DMS153 treated with DMSO at 0.1 percent for 48 hours (cell line): Measurements from ENCODE around the gene ALOX5AP.
A peak's percentile ranks its signal among the peaks of the same experiment; 100 is the strongest.

Source experiments
- DNase-seq: peaks from one replicate; lab custom pipeline; 2025; ENCODE audit not compliant: unreplicated experiment; lab: John Stamatoyannopoulos, UW

ALOX5AP gene

GRCh38 chr13:30735025-30735871 is at the start of gene ALOX5AP:
TSS of gene ALOX5AP (plus strand) at chr13:30735543. CDS start at chr13:30735606, 63 bp downstream.
- no peak for DNase-seq

DNA sequence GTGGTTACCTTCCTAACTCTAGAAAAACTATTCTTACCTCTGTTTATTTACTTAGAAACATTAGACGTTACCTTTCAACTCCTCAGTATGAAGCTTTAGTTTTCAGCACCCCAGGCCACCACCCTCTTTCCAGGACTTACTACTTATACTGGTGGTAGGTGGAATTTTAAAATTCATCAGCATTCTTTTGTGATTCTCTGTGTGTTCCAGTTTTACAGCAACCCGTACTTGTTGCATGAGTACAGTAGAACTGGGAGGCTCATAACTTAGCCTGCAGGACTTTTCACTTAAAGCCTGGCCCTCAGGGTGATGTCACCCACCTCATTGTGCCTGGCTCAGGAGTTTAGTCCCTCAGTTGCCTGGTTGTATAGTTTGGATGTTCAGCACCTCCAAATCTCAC is 49.4 kb upstream of the ALOX5AP start:
- no peak for DNase-seq

GRCh38 chr13:30687601-30688000 is 47.7 kb upstream of the ALOX5AP start:
- DNase-seq: no peak

DNA sequence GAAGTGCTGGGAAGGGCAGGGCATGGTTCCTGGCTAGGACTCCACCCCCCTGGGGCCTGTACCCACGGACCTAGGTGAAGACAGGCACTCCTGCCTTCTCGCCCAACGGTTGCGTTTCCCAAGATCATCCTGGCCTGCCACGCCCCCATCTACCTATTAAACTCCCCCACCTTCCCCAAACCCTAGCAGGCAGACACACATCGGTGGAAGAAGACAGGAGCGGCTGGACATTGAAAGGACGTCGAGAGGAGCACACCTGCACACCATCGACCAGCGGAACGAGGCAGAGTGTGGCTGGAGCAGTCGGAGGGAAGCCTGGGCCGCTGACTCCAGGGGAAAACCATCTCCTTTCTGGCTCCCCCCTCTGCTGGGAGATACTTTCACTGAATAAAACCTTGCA is 45.6 kb upstream of the ALOX5AP start:
- no peak for DNase-seq

DNA sequence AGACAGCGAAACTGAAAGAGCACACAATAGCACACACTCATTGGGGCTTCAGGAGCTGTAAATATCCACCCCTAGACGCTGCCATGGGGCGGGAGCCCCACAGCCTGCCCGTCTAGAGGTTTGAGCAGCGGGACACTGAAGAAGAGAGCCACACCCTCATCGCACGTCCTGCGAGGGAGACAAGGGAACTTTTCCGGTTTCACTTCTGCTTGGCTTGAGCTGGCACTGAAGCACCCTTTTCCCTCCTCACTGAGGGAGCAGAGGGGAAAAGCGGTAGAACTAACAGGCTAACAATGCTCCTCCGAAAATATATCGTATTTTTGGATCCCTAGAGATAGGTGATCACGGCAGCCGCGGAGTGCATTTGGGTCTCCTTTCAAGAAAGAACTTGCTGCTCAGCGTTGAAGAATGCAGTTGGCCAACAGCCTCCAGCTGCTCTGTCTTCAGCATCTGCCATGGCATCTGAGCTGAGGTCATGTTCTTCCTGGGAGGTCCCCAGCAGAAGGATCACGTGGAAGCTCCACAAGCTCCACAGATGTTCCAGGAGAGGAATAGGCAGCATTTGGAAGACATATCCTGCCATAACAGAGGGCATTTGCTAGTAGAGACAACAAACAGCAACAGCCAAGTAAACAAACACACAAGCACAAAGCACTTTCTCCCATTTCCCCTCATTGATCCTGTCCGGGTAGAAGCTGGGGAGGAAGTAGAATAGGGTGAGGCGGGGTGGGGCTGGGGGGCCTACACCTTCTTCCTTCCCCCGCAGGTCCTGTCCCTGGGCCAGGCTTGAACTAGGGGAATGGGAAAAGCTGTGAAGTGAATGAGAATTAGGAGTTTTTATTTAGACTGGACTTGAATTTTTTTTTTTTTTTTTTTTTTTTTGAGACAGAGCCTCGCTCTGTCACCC is 44.8 kb upstream of the ALOX5AP start:
- DNase-seq: peak; percentile 71

- DNase-seq: no peak
These were observed 43.2 kb upstream of the ALOX5AP start for GRCh38 chr13:30692113-30692512.

- DNase-seq: no peak
These were observed 38.8 kb upstream of the ALOX5AP start for GRCh38 chr13:30696278-30697176.

DNA sequence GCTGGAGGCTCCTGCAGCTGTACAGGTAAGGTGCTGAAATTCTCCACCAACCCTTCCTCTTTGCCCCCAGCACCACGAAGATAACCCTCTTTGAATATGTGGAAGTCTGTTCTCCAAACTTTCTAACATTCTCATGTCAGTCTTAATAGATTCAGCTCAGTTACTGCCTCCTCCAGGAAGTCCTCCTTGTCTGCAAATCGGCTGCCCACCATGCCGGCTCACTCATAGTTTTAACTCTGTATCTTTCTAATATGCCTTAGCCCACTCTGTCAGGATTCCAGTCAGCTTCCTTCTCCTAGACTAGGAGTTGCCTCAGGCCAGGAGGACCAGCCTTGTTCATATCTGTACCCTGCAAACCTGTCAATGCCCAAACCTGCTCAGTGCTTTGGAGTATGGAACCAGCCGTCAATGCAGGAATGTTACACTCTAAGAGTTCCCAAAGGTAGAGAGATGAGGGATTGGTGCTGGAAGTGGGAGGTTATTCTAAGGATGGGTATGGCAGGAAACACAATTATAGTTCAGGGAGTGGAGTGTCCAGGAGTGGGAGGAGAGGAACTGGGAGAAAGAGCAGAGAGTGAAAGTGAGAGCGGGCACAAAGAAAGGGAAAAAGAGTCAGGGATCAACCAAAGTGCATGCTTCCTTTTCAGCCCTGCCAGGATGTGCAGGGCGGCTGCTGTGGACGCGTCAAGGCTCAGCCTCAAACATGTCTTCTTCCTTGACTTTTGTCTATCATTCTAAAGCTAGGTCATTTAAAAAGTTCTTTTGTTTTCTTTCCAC is 38.0 kb upstream of the ALOX5AP start:
- no peak for DNase-seq

- no peak for DNase-seq
These were observed 37.3 kb upstream of the ALOX5AP start for GRCh38 chr13:30697996-30698401.

DNA sequence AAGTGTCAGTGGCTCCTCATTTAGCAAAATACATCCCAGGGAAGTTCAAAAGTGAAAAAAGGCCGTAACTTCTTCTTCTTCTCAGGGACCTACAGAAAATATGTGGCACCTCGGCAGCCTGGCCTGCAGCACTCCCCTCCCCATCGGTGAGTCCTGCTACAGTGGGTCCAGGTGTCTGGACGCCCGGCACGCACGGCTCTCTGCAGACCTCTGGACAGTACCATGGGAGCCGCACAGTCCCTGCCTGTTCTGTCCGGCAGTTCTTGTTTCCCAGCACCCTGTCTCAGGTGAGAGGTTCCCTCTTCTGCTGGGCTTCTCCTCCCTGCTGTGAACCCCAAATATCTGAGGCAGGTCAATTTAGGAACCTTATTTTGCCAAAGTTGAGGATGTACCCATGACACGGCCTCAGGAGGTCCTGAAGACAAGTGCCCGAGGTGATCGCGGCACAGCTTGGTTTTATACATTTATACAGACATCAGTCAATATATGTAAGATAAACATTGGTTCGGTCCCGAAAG is 36.8 kb upstream of the ALOX5AP start:
- DNase-seq: no peak

DNA sequence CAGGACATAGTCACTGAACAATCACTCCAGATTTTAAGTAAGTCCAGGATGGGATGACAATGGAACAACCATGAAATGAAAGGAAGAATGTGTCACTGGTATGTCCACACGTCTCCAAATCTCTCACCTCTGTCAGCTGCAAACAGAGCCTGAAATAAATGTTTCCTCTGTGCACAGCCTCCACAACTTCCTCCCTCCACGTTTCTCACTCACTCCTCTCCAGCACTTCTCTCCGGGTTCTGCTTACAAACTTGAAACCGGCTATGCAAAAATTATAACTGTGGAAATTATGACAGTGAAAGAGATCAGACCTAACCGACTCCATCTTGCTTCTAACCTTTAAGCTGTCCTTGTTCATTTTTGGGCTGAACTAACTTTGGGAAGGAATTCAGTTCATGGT is 35.0 kb upstream of the ALOX5AP start:
- no peak for DNase-seq

DNA sequence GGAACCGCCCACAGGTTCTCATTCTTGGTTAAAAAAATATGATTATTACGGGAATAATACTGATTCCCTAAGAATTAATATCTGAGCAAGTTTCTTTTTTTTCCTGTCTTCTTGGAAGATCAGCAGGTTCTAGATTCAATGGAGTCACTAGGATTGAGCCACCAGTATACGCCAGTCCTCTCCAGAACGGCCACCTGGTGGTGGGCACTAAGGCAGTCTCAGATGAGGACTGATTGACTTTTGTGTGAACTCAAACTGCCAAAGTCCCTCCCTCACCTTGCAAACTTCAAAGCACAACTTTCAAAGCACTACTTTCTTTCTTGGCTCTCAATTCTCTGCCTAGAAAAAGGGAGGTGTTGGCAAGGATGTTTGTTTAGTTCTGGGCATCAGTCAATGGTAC is 33.3 kb upstream of the ALOX5AP start:
- no peak for DNase-seq

GRCh38 chr13:30704596-30704995 is 30.7 kb upstream of the ALOX5AP start:
- DNase-seq: no peak

DNA sequence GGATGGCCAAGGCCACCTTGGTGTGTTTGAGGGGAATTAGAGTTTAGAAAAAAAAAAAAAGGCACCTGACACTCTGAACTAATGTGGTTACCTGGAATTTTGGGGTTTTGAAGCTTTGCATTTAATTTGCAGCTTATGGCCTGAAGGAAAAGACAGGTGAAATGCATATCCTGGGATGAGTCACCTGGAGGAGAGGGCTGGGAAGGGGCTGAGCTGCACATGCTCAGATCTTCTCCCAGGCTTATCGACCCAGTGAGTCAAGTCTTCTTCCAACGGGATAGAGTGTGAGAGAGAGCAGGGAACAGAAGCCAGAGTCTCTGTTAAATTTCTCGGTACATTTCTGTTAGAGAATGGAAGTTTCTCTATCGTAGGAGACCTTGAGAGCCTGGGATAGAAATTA is 29.7 kb upstream of the ALOX5AP start:
- no peak for DNase-seq

DNA sequence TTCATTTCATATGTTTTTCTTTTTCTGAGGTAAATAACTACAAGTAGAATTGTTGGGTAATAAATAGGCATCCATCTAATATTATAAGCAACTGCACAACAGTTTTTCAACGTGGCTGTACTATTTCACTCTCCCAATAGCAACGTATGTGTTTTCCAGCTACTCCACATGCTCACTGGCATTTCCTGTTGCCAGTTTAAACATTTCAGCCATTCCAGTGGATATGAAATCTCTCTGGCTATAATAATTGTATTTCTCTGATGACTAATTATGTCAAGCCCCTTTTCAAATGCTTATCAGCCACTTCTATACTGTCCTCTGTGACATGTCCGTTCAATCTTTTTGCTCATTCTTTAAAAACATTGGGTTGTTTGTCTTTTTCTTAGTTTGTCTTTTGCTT is 26.8 kb upstream of the ALOX5AP start:
- DNase-seq: no peak

DNA sequence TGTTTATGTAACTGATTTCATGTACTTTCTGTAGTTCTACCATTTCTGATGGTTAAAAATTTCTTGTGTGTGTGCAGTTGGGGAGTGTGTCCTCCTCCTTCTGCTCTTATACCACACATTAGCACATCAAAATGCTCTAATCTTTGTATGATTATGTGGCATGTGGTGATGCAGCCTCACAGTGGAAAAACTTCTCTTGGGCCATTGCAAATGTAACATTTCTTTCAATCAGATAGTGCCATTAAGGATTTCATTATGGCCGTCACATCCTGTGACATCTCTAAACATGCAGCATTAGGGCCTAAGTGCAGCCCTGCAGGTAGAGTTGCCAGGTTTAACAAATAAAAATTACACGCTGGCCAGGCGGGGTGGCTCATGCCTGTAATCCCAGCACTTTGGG is 24.9 kb upstream of the ALOX5AP start:
- DNase-seq: no peak

DNA sequence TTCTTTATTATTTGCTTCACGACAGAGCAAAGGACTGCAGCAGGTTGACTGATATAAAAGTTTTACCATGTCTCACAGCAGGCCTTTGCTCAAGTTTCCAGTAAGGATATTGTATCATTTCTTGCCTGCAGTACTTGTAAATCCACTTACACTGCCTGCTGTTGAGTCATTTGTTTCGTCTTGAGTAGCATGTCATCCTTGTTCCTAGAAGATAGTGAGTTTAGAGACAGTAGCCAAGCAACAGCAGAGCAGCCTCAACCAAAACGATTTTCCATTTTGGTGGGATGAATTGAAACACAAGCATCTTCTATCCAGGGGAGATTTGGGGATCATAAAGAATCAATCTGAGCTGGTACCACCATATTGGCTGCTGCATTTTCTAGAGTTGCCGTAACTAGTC is 24.0 kb upstream of the ALOX5AP start:
- DNase-seq: no peak

- DNase-seq: no peak
These were observed 23.5 kb upstream of the ALOX5AP start for GRCh38 chr13:30711837-30712236.

GRCh38 chr13:30712536-30713532 is 22.5 kb upstream of the ALOX5AP start:
- DNase-seq: no peak
